H1 (cell line): Measurements from ENCODE around the gene WWC1. TPM values are rescaled to one million over a fixed set of nuclear protein-coding genes. Genes with fewer than 3 reads are reported as not detected.

Experiments used
- CBX8 ChIP-seq: fragments of 300-800, 300-1000 bp; sonication (generic); IDR thresholded peaks from 2 replicates; pipeline ENCODE4 v1.7.1; 2016; ENCODE audit warnings: low read depth, low read length, borderline replicate concordance
- CTBP2 ChIP-seq: IDR thresholded peaks from 2 replicates; pipeline ENCODE4 v1.7.0; 2011; ENCODE audit warnings: borderline replicate concordance, mild to moderate bottlenecking, moderate library complexity, mixed read lengths, low read length; ENCODE audit not compliant: insufficient read depth, insufficient read length
- KDM4A ChIP-seq: IDR thresholded peaks from one replicate; pipeline ENCODE4 v1.7.1; 2012; ENCODE audit warnings: low read depth, mild to moderate bottlenecking, moderate library complexity, low read length, inconsistent platforms; ENCODE audit not compliant: severe bottlenecking
- SAP30 ChIP-seq: fragments of 300-600 bp; sonication (generic); IDR thresholded peaks from 2 replicates; pipeline ENCODE4 v1.7.1; 2012; ENCODE audit warnings: low read length, moderate library complexity, mild to moderate bottlenecking, inconsistent platforms; ENCODE audit not compliant: insufficient read depth, insufficient replicate concordance
- SP1 ChIP-seq: IDR thresholded peaks from 2 replicates; pipeline ENCODE4 v1.6.1; 2011; ENCODE audit warnings: low read depth, low read length
- TAF1 ChIP-seq: IDR thresholded peaks from 2 replicates; pipeline ENCODE4 v1.6.1; 2011; ENCODE audit warnings: mild to moderate bottlenecking, low read depth, low read length
- ZNF274 ChIP-seq: IDR thresholded peaks from 2 replicates; pipeline ENCODE4 v1.7.0; 2012; ENCODE audit warnings: low read length, borderline replicate concordance; ENCODE audit errors: extremely low read depth
- polyA plus RNA-seq, 7 experiments: library from polyadenylated mRNA; depleted of rRNA in 3 of 7; stranded (reverse) in 5 of 7; unstranded in 2 of 7; fragments of >200 nt in 5 of 7; fragments of 200-250 nt in 2 of 7; gene quantifications; 1 replicate in 5 of 7; 2 replicates in 1 of 7; 4 replicates in 1 of 7; pipeline versions ENCODE4 v1.2.1 to v1.2.3, GENCODE V29; 2011 to 2013; ENCODE audit warnings: missing spikeins in 2 of 7, mixed read lengths in 2 of 7
- total RNA-seq: library from RNA; stranded (reverse); fragmentation: NEBNext Ultra II Directional; extraction: Animal tissue kit (Norgen Biotek cat#: 25700); gene quantifications from 2 replicates; pipeline ENCODE4 v1.2.1, GENCODE V29; 2021
- TF ChIP-seq, protein P1 (sequence below): fragments of 300-600 bp; sonication (generic); IDR thresholded peaks from 2 replicates; pipeline ENCODE4 v1.7.1; 2012; ENCODE audit warnings: low read length, moderate library complexity, mild to moderate bottlenecking, inconsistent platforms; ENCODE audit not compliant: insufficient replicate concordance
- TF ChIP-seq, protein P2 (sequence below): IDR thresholded peaks from 2 replicates; pipeline ENCODE4 v1.6.1; 2012; ENCODE audit warnings: inconsistent platforms

WWC1 gene
- total and polyA plus RNA-seq, 2 of the 8 experiments (the other 6 are each of a cell fraction or from before 2014, with no cell fraction given), result 16.4 to 41.1 TPM

DNA sequence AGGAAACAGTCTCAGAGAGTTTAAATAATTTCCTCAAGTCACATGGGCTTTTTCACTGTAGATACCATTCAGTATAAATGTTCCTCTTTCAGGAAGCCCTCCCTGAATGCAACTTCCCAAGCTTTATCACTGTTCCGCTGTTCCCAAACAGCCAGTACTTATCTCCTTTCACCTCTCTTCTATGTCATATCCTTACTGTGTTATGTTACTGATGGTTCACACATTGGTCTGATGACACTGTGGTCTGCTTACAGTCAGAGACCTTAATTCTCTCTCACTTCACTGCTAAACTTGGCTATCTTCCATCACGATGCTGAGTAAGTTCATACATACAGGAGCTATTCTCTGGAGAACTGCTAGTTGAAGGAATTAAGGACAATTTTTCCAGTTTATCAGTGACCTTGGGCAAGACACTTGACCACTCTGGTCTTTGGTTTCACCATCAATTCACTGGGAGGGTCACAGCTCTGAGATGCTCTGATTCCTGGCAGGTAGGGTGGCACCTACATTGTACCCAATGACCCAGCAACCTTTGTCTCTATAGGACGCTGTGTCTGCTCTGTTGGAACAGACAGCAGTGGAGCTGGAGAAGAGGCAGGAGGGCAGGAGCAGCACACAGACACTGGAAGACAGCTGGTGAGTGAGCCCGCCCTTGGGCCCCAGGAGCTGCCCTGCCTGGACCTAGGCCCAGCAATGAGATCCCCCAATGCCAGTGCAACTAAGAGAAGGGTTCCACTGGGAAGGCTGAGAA is 152.7 kb downstream of the WWC1 start (continued):
- TF ChIP-seq, protein P1, sequence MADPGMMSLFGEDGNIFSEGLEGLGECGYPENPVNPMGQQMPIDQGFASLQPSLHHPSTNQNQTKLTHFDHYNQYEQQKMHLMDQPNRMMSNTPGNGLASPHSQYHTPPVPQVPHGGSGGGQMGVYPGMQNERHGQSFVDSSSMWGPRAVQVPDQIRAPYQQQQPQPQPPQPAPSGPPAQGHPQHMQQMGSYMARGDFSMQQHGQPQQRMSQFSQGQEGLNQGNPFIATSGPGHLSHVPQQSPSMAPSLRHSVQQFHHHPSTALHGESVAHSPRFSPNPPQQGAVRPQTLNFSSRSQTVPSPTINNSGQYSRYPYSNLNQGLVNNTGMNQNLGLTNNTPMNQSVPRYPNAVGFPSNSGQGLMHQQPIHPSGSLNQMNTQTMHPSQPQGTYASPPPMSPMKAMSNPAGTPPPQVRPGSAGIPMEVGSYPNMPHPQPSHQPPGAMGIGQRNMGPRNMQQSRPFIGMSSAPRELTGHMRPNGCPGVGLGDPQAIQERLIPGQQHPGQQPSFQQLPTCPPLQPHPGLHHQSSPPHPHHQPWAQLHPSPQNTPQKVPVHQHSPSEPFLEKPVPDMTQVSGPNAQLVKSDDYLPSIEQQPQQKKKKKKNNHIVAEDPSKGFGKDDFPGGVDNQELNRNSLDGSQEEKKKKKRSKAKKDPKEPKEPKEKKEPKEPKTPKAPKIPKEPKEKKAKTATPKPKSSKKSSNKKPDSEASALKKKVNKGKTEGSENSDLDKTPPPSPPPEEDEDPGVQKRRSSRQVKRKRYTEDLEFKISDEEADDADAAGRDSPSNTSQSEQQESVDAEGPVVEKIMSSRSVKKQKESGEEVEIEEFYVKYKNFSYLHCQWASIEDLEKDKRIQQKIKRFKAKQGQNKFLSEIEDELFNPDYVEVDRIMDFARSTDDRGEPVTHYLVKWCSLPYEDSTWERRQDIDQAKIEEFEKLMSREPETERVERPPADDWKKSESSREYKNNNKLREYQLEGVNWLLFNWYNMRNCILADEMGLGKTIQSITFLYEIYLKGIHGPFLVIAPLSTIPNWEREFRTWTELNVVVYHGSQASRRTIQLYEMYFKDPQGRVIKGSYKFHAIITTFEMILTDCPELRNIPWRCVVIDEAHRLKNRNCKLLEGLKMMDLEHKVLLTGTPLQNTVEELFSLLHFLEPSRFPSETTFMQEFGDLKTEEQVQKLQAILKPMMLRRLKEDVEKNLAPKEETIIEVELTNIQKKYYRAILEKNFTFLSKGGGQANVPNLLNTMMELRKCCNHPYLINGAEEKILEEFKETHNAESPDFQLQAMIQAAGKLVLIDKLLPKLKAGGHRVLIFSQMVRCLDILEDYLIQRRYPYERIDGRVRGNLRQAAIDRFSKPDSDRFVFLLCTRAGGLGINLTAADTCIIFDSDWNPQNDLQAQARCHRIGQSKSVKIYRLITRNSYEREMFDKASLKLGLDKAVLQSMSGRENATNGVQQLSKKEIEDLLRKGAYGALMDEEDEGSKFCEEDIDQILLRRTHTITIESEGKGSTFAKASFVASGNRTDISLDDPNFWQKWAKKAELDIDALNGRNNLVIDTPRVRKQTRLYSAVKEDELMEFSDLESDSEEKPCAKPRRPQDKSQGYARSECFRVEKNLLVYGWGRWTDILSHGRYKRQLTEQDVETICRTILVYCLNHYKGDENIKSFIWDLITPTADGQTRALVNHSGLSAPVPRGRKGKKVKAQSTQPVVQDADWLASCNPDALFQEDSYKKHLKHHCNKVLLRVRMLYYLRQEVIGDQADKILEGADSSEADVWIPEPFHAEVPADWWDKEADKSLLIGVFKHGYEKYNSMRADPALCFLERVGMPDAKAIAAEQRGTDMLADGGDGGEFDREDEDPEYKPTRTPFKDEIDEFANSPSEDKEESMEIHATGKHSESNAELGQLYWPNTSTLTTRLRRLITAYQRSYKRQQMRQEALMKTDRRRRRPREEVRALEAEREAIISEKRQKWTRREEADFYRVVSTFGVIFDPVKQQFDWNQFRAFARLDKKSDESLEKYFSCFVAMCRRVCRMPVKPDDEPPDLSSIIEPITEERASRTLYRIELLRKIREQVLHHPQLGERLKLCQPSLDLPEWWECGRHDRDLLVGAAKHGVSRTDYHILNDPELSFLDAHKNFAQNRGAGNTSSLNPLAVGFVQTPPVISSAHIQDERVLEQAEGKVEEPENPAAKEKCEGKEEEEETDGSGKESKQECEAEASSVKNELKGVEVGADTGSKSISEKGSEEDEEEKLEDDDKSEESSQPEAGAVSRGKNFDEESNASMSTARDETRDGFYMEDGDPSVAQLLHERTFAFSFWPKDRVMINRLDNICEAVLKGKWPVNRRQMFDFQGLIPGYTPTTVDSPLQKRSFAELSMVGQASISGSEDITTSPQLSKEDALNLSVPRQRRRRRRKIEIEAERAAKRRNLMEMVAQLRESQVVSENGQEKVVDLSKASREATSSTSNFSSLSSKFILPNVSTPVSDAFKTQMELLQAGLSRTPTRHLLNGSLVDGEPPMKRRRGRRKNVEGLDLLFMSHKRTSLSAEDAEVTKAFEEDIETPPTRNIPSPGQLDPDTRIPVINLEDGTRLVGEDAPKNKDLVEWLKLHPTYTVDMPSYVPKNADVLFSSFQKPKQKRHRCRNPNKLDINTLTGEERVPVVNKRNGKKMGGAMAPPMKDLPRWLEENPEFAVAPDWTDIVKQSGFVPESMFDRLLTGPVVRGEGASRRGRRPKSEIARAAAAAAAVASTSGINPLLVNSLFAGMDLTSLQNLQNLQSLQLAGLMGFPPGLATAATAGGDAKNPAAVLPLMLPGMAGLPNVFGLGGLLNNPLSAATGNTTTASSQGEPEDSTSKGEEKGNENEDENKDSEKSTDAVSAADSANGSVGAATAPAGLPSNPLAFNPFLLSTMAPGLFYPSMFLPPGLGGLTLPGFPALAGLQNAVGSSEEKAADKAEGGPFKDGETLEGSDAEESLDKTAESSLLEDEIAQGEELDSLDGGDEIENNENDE, result no peak
- TF ChIP-seq, protein P2, sequence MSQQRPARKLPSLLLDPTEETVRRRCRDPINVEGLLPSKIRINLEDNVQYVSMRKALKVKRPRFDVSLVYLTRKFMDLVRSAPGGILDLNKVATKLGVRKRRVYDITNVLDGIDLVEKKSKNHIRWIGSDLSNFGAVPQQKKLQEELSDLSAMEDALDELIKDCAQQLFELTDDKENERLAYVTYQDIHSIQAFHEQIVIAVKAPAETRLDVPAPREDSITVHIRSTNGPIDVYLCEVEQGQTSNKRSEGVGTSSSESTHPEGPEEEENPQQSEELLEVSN, result no peak
- no peak for TF ChIP-seq SP1
- TF ChIP-seq CBX8, result no peak
- TF ChIP-seq ZNF274, result no peak
- TF ChIP-seq SAP30, result no peak
- TF ChIP-seq CTBP2, result no peak
- no peak for TF ChIP-seq KDM4A
- no peak for TF ChIP-seq TAF1
